T-cell (primary cell): ENCODE results near the gene SMOC1. TPM values are rescaled to one million over a fixed set of nuclear protein-coding genes. Genes with fewer than 3 reads are reported as not detected.

Experiments used
- ATAC-seq, 4 experiments: fragments of 200-7000 bp in 3 of 4; fragments of 150-1000 bp in 1 of 4; cut with Tn5 transposase; replicated peaks in 1 of 4; 1 replicate in 3 of 4; 2 replicates in 1 of 4; pipeline ENCODE4 v1.10.0; 2021; ENCODE audit warnings: moderate library complexity in 3 of 4, mild to moderate bottlenecking in 2 of 4, moderate number of reproducible peaks in 1 of 4
- CTCF ChIA-PET, 2 donors: fragments of 300-600 bp; sonication (Branson Sonifier 250); formaldehyde crosslinking; loops; one replicate each; lab custom pipeline; 2022; ENCODE audit warnings: antibody characterized with exemption in 2 of 2; lab: Charles Lee
- POLR2A ChIA-PET, 2 donors: fragments of 300-600 bp; sonication (Branson Sonifier 250); formaldehyde crosslinking; loops; one replicate each; lab custom pipeline; 2022; ENCODE audit warnings: antibody characterized with exemption in 2 of 2; lab: Charles Lee
- DNase-seq, 35 experiments: peaks; one replicate each; pipeline versions ENCODE4 v3.0.0 to v3.0.0-alpha.2; 2013 to 2023
- H3K27ac ChIP-seq: one replicate; pipeline ENCODE4 v1.5.1; 2013; ENCODE audit warnings: low read length
- H3K27me3 ChIP-seq, 2 experiments: replicated peaks in 1 of 2; 1 replicate in 1 of 2; 2 replicates in 1 of 2; pipeline versions ENCODE4 v1.6.1 to v1.7.0; 2013; ENCODE audit warnings: low read length in 1 of 2, mixed read lengths in 1 of 2; ENCODE audit not compliant: control insufficient read depth in 2 of 2, insufficient read depth in 2 of 2; ENCODE audit errors: extremely low read depth in 1 of 2
- H3K36me3 ChIP-seq, 2 donors: 1 replicate in 1 of 2; 2 replicates in 1 of 2; pipeline versions ENCODE4 v1.6.1 to v1.7.0; 2013; ENCODE audit warnings: low read length in 1 of 2; ENCODE audit not compliant: control insufficient read depth in 2 of 2, insufficient read depth in 1 of 2; ENCODE audit errors: extremely low read depth in 1 of 2
- H3K4me1 ChIP-seq, 2 experiments: 1 replicate in 1 of 2; 2 replicates in 1 of 2; pipeline versions ENCODE4 v1.6.1 to v1.7.0; 2013; ENCODE audit warnings: low read length in 2 of 2, mixed read lengths in 1 of 2; ENCODE audit not compliant: insufficient read depth in 2 of 2, control insufficient read depth in 1 of 2; ENCODE audit errors: extremely low read depth in 1 of 2
- H3K4me3 ChIP-seq, 2 donors: 1 replicate in 1 of 2; 2 replicates in 1 of 2; pipeline versions ENCODE4 v1.5.1 to v1.7.0; 2013; ENCODE audit warnings: mild to moderate bottlenecking in 2 of 2, low read length in 1 of 2, moderate library complexity in 1 of 2; ENCODE audit not compliant: control insufficient read depth in 1 of 2; ENCODE audit errors: extremely low read depth in 1 of 2
- H3K9me3 ChIP-seq: 2 replicates; pipeline ENCODE4 v1.7.0; 2013
- H3K27ac Mint-ChIP-seq, 2 donors: one replicate each; pipeline ENCODE4 v1.8.0; 2020 to 2021; ENCODE audit warnings: mild to moderate bottlenecking in 2 of 2, mixed read lengths in 2 of 2
- H3K27me3 Mint-ChIP-seq, 2 donors: one replicate each; pipeline ENCODE4 v1.8.0; 2021 to 2022; ENCODE audit warnings: mixed read lengths in 2 of 2
- H3K36me3 Mint-ChIP-seq: one replicate; pipeline ENCODE4 v1.8.0; 2021; ENCODE audit warnings: mixed read lengths
- H3K4me1 Mint-ChIP-seq, 3 donors: one replicate each; pipeline ENCODE4 v1.8.0; 2020 to 2022; ENCODE audit warnings: mixed read lengths in 3 of 3, mild to moderate bottlenecking in 1 of 3
- H3K4me3 Mint-ChIP-seq, 3 donors: one replicate each; pipeline ENCODE4 v1.8.0; 2020 to 2022; ENCODE audit warnings: mild to moderate bottlenecking in 3 of 3, mixed read lengths in 3 of 3, moderate library complexity in 3 of 3
- H3K9me3 Mint-ChIP-seq, 3 donors: one replicate each; pipeline ENCODE4 v1.8.0; 2020 to 2022; ENCODE audit warnings: mixed read lengths in 3 of 3
- WGBS: methylation state at CpG from one replicate; pipeline ENCODE4 v1.1.5; 2013; ENCODE audit warnings: missing lambda C conversion rate; ENCODE audit not compliant: insufficient coverage; 5-methylcytosine and 5-hydroxymethylcytosine counted together
- total RNA-seq, 35 experiments: library from RNA in 6 of 35; stranded (reverse) in 6 of 35; fragments of 120-200 nt in 1 of 35; gene quantifications; one replicate each; pipeline versions ENCODE4 v1.2.1 to v1.2.4 and lab custom pipeline; 2013 to 2026

The SMOC1 gene
- total RNA-seq, 5 donors from 2014 or later (not counting 1 experiment from before 2014, with no cell fraction given): not detected

DNA sequence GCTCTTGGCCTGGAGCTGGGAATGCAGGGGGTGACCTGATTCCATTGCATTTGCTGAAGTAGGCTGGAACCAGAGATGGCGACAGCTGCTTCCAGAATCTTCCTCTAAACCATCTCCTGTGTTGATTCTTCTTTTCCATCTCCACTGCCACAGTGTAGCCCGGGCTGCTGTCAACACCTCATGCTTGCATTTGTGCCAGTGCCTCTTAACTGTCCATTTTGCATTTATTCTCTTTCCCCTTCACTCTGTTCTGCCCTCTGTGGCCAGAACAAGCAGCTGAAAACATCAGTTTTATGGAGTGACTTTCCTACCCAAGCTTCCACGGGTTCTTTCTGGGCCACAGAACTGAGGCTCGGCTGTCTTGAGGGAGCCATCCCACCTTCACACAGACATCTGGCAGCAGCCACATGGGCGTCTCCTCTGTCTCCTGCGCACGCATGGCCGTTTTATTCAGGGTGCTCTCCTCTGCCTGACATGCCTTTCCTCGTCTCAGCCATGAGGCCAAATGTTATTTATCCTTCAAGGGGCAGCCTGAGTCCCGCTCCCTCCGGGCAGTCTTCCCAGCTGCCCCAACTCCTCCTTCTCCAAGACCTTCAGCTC, 51.7 kb downstream of the SMOC1 start:
- Mint-ChIP-seq H3K27ac (no peak overlapping the region), H3K4me3 (no peak overlapping the region), H3K27me3 (peaks cover 33 to 43% of the 10 kb centered on the region in 2 donors), H3K36me3 (no peaks in the 10 kb centered on the region), H3K9me3 (no peaks in the 10 kb centered on the region), H3K4me1 (no peaks in the 10 kb centered on the region)
- peaks cover 0 to 50% of the 10 kb centered on the region in 2 experiments for H3K27me3 ChIP-seq
- DNase-seq (no peak), ATAC-seq (no peak)
- no peaks in the 10 kb centered on the region for H3K9me3 ChIP-seq
- H3K36me3 ChIP-seq: no peaks in the 10 kb centered on the region
- H3K27ac ChIP-seq: no peak overlapping the region
- CTCF ChIA-PET: no interaction called here
- no peak overlapping the region for H3K4me3 ChIP-seq
- POLR2A ChIA-PET: no interaction called here
- no peaks in the 10 kb centered on the region for H3K4me1 ChIP-seq
- WGBS: 87% methylated on average over 11 of the region's 11 CpGs

GRCh38 chr14:69931960-69932359, 52.7 kb downstream of the SMOC1 start:
- Histone ChIP-seq H3K9me3 (no peaks in the 10 kb centered on the region), H3K4me3 (no peak overlapping the region), H3K4me1 (no peaks in the 10 kb centered on the region), H3K27ac (no peak overlapping the region), H3K27me3 (peaks cover 0 to 52% of the 10 kb centered on the region in 2 experiments), H3K36me3 (no peaks in the 10 kb centered on the region)
- H3K27ac Mint-ChIP-seq: no peak overlapping the region
- H3K27me3 Mint-ChIP-seq: peaks cover 40 to 44% of the 10 kb centered on the region in 2 donors
- no peak for ATAC-seq
- H3K4me3 Mint-ChIP-seq: no peak overlapping the region
- no peaks in the 10 kb centered on the region for H3K9me3 Mint-ChIP-seq
- H3K36me3 Mint-ChIP-seq: no peaks in the 10 kb centered on the region
- CTCF ChIA-PET: no interaction called here
- WGBS: no CpG with 5 or more reads among the region's 12 CpGs
- DNase-seq: no peak
- no peaks in the 10 kb centered on the region for H3K4me1 Mint-ChIP-seq
- POLR2A ChIA-PET: no interaction called here

- WGBS: 81% methylated on average over 8 of the region's 10 CpGs
- Mint-ChIP-seq H3K4me1 (no peaks in the 10 kb centered on the region), H3K27ac (no peak overlapping the region), H3K36me3 (no peaks in the 10 kb centered on the region), H3K9me3 (no peaks in the 10 kb centered on the region), H3K27me3 (peaks cover 39 to 41% of the 10 kb centered on the region in 2 donors), H3K4me3 (no peak overlapping the region)
- Histone ChIP-seq H3K36me3 (no peaks in the 10 kb centered on the region), H3K9me3 (no peaks in the 10 kb centered on the region), H3K4me3 (no peak overlapping the region), H3K4me1 (no peaks in the 10 kb centered on the region), H3K27ac (no peak overlapping the region), H3K27me3 (peaks cover 0 to 49% of the 10 kb centered on the region in 2 experiments)
- no peak for DNase-seq
- ChIA-PET POLR2A (no interaction called here), CTCF (no interaction called here)
- no peak for ATAC-seq
Measured at GRCh38 chr14:69932391-69932790, 53.2 kb downstream of the SMOC1 start.

DNA sequence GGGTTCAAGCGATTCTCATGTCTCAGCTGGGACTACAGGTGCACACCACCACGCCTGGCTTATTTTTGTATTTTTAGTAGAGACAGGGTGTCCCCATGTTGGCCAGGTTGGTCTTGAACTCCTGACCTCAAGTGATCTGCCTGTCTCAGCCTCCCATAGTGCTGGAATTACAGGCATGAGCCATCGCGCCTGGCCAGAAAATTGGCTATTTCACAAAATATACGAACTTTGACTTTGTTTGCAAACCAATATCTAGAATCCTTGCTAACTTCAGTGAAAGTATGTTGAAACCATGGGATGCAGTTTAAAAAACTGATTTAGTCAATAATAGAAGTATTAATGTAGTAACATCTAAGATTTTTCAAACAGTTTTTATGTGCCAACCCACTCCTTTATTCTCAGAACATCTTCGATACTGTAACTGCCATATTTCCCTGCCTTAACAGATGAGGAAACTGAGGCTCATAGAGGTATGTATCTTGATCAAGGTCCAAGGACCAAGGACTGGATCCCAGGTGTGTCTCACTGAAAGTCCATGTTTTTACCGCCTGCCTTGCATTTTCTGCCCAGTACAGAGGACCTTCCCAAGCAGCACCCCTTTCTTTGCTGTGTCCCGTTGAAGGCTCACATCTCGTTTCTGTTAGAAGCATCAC, 54.5 kb downstream of the SMOC1 start:
- Histone ChIP-seq H3K4me3 (no peak overlapping the region), H3K4me1 (no peaks in the 10 kb centered on the region), H3K27ac (no peak overlapping the region), H3K36me3 (no peaks in the 10 kb centered on the region), H3K27me3 (peaks cover 0 to 42% of the 10 kb centered on the region in 2 experiments), H3K9me3 (no peaks in the 10 kb centered on the region)
- no peak for DNase-seq
- no peaks in the 10 kb centered on the region for H3K9me3 Mint-ChIP-seq
- no peak for ATAC-seq
- no peaks in the 10 kb centered on the region for H3K36me3 Mint-ChIP-seq
- ChIA-PET POLR2A (no interaction called here), CTCF (no interaction called here)
- H3K4me3 Mint-ChIP-seq: no peak overlapping the region
- 92% methylated on average over 7 of the region's 9 CpGs for WGBS
- H3K4me1 Mint-ChIP-seq: no peaks in the 10 kb centered on the region
- H3K27me3 Mint-ChIP-seq: peaks cover 41% of the 10 kb centered on the region in 2 donors
- H3K27ac Mint-ChIP-seq: no peak overlapping the region

GRCh38 chr14:69937367-69938081, 58.3 kb downstream of the SMOC1 start:
- DNase-seq (no peak), ATAC-seq (no peak)
- Histone ChIP-seq H3K36me3 (no peaks in the 10 kb centered on the region), H3K27me3 (peaks cover 0 to 17% of the 10 kb centered on the region in 2 experiments), H3K4me1 (no peaks in the 10 kb centered on the region), H3K27ac (no peak overlapping the region), H3K4me3 (no peak overlapping the region), H3K9me3 (no peaks in the 10 kb centered on the region)
- 55% methylated on average over 5 of the region's 12 CpGs for WGBS
- H3K4me3 Mint-ChIP-seq: no peak overlapping the region
- ChIA-PET CTCF (no interaction called here), POLR2A (no interaction called here)
- no peak overlapping the region for H3K27ac Mint-ChIP-seq
- peaks cover 24 to 47% of the 10 kb centered on the region in 2 donors for H3K27me3 Mint-ChIP-seq
- no peaks in the 10 kb centered on the region for H3K9me3 Mint-ChIP-seq
- H3K36me3 Mint-ChIP-seq: no peaks in the 10 kb centered on the region
- H3K4me1 Mint-ChIP-seq: no peaks in the 10 kb centered on the region

GRCh38 chr14:69938751-69939150, 59.5 kb downstream of the SMOC1 start:
- 83% methylated on average over 1 of the region's 6 CpGs for WGBS
- Histone ChIP-seq H3K36me3 (no peaks in the 10 kb centered on the region), H3K4me3 (no peak overlapping the region), H3K4me1 (no peaks in the 10 kb centered on the region), H3K27ac (no peak overlapping the region), H3K27me3 (peaks cover 0 to 20% of the 10 kb centered on the region in 2 experiments), H3K9me3 (no peaks in the 10 kb centered on the region)
- Mint-ChIP-seq H3K27ac (no peak overlapping the region), H3K36me3 (no peaks in the 10 kb centered on the region), H3K9me3 (no peaks in the 10 kb centered on the region), H3K4me1 (no peaks in the 10 kb centered on the region), H3K4me3 (no peak overlapping the region), H3K27me3 (peaks cover 29 to 52% of the 10 kb centered on the region in 2 donors)
- DNase-seq: no peak
- CTCF ChIA-PET: no interaction called here
- POLR2A ChIA-PET: no interaction called here
- no peak for ATAC-seq
